ENCODE measurements around the gene EBP. TPM values are rescaled to one million over a fixed set of nuclear protein-coding genes. Genes with fewer than 3 reads are reported as not detected.
A peak's percentile ranks its signal among the peaks of the same experiment; 100 is the strongest.

Gene EBP
- total and polyA plus RNA-seq, 9 of the 15 experiments (the other 6 are each of a cell fraction or from before 2014, with no cell fraction given), result 228 to 987 (median 274) TPM

- no peak for TF ChIP-seq CHD4 (IDR thresholded peaks at IDR 0.05; ENCODE audit: insufficient read depth, insufficient replicate concordance, low read depth, low read length, poor library complexity, severe bottlenecking)
- no peak for TF ChIP-seq PHB (CRISPR knock-in tag; IDR thresholded peaks at IDR 0.05)
- TF ChIP-seq SIRT6 (IDR thresholded peaks at IDR 0.05; ENCODE audit: low read depth, low read length), result no peak
- TF ChIP-seq GTF2E2 (tag; IDR thresholded peaks at IDR 0.05), result no peak
- no peak for TF ChIP-seq HDGF (IDR thresholded peaks at IDR 0.05)
- no peak for TF ChIP-seq RFX1 (IDR thresholded peaks at IDR 0.05)
- no peak for TF ChIP-seq SP2 (IDR thresholded peaks at IDR 0.05; ENCODE audit: extremely low read depth, low read depth, low read length, poor library complexity, severe bottlenecking)
- peak; percentile 83 to 96 (median 94) for TF ChIP-seq YY1 (IDR thresholded peaks at IDR 0.05; ENCODE audit: borderline replicate concordance in 1 of 3, control insufficient read depth in 1 of 3, extremely low read depth in 1 of 3, insufficient read depth in 3 of 3, insufficient read length in 1 of 3, insufficient replicate concordance in 2 of 3, low read depth in 1 of 3, low read length in 2 of 3)
- no peak for TF ChIP-seq TAL1 (IDR thresholded peaks at IDR 0.05)
- no peak for TF ChIP-seq SMARCA4 (IDR thresholded peaks at IDR 0.05)
- TF ChIP-seq TBL1XR1 (IDR thresholded peaks at IDR 0.05; ENCODE audit: low read length in 2 of 2), result 0 out of 4 replicates have a peak, but pooled peaks of 1 of the 2 experiments have one; percentile 41
- TF ChIP-seq, protein P1, sequence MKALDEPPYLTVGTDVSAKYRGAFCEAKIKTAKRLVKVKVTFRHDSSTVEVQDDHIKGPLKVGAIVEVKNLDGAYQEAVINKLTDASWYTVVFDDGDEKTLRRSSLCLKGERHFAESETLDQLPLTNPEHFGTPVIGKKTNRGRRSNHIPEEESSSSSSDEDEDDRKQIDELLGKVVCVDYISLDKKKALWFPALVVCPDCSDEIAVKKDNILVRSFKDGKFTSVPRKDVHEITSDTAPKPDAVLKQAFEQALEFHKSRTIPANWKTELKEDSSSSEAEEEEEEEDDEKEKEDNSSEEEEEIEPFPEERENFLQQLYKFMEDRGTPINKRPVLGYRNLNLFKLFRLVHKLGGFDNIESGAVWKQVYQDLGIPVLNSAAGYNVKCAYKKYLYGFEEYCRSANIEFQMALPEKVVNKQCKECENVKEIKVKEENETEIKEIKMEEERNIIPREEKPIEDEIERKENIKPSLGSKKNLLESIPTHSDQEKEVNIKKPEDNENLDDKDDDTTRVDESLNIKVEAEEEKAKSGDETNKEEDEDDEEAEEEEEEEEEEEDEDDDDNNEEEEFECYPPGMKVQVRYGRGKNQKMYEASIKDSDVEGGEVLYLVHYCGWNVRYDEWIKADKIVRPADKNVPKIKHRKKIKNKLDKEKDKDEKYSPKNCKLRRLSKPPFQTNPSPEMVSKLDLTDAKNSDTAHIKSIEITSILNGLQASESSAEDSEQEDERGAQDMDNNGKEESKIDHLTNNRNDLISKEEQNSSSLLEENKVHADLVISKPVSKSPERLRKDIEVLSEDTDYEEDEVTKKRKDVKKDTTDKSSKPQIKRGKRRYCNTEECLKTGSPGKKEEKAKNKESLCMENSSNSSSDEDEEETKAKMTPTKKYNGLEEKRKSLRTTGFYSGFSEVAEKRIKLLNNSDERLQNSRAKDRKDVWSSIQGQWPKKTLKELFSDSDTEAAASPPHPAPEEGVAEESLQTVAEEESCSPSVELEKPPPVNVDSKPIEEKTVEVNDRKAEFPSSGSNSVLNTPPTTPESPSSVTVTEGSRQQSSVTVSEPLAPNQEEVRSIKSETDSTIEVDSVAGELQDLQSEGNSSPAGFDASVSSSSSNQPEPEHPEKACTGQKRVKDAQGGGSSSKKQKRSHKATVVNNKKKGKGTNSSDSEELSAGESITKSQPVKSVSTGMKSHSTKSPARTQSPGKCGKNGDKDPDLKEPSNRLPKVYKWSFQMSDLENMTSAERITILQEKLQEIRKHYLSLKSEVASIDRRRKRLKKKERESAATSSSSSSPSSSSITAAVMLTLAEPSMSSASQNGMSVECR (CRISPR knock-in tag; IDR thresholded peaks at IDR 0.05), result peak; percentile 79
- TF ChIP-seq NCOA1 (IDR thresholded peaks at IDR 0.05; ENCODE audit: low read depth), result no peak
- TF ChIP-seq TCF3 (CRISPR knock-in tag; IDR thresholded peaks at IDR 0.05), result no peak
- no peak for TF ChIP-seq ZNF253 (CRISPR knock-in tag; conservative IDR thresholded peaks at IDR 0.05)
- peak in 1 of 2 experiments; percentile 68; a peak in 2 of 4 replicates for TF ChIP-seq ZNF639 (CRISPR knock-in tag; conservative IDR thresholded peaks at IDR 0.05 in 1 of 2, IDR thresholded peaks at IDR 0.05 in 1 of 2)
- 0 out of 2 replicates have a peak, but pooled peaks have one; percentile 25 for TF ChIP-seq RNF2 (IDR thresholded peaks at IDR 0.05)
- no peak for TF ChIP-seq ZNF644 (tag; IDR thresholded peaks at IDR 0.05; ENCODE audit: low read depth)
- TF ChIP-seq POLR2A (conservative IDR thresholded peaks at IDR 0.05), result peak; percentile 79
- TF ChIP-seq NFYB (IDR thresholded peaks at IDR 0.05; ENCODE audit: extremely low read depth, insufficient read length), result peak; percentile 8
- TF ChIP-seq HLTF (IDR thresholded peaks at IDR 0.05), result no peak
- TF ChIP-seq, protein P2, sequence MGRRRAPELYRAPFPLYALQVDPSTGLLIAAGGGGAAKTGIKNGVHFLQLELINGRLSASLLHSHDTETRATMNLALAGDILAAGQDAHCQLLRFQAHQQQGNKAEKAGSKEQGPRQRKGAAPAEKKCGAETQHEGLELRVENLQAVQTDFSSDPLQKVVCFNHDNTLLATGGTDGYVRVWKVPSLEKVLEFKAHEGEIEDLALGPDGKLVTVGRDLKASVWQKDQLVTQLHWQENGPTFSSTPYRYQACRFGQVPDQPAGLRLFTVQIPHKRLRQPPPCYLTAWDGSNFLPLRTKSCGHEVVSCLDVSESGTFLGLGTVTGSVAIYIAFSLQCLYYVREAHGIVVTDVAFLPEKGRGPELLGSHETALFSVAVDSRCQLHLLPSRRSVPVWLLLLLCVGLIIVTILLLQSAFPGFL (CRISPR knock-in tag; IDR thresholded peaks at IDR 0.05), result no peak
Observed at GRCh38 chrX:48475774-48476577, 45.6 kb upstream of the EBP start, which contains the start of gene FTSJ1 (continued).
